ENCODE data around the gene TLK2.
"Not testable (repeated sequence)": the region's sequence is repeated elsewhere in the genome, so short reads cannot be mapped to it uniquely, and the experiment has no call there.

DNA sequence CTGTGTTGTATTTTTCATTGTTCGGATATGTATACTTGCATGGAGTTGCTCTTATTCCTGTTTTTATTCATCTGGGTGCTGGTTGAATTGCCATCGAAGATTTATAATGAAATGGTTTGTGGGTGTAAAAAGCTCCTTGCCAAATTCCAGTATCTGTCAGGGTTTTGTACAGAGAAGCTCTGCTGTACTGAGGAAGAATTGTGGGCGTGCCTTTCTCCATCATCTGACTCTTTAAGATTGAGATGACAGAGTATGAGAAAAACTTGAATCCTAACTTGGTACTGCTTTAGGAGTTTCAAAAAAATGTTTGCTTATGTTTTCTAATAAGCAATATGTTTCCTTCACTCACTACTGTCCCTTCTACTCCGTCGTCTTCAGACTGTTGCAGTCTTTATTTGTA lies 78.9 kb downstream of the TLK2 start:
- TF ChIP-seq, protein P1, sequence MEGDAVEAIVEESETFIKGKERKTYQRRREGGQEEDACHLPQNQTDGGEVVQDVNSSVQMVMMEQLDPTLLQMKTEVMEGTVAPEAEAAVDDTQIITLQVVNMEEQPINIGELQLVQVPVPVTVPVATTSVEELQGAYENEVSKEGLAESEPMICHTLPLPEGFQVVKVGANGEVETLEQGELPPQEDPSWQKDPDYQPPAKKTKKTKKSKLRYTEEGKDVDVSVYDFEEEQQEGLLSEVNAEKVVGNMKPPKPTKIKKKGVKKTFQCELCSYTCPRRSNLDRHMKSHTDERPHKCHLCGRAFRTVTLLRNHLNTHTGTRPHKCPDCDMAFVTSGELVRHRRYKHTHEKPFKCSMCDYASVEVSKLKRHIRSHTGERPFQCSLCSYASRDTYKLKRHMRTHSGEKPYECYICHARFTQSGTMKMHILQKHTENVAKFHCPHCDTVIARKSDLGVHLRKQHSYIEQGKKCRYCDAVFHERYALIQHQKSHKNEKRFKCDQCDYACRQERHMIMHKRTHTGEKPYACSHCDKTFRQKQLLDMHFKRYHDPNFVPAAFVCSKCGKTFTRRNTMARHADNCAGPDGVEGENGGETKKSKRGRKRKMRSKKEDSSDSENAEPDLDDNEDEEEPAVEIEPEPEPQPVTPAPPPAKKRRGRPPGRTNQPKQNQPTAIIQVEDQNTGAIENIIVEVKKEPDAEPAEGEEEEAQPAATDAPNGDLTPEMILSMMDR (IDR thresholded peaks at IDR 0.05) = not testable (repeated sequence)
- not testable (repeated sequence) for TF ChIP-seq POLR2A (IDR thresholded peaks at IDR 0.05)
